ENCODE measurements around the gene PADI2.

The PADI2 gene

DNA sequence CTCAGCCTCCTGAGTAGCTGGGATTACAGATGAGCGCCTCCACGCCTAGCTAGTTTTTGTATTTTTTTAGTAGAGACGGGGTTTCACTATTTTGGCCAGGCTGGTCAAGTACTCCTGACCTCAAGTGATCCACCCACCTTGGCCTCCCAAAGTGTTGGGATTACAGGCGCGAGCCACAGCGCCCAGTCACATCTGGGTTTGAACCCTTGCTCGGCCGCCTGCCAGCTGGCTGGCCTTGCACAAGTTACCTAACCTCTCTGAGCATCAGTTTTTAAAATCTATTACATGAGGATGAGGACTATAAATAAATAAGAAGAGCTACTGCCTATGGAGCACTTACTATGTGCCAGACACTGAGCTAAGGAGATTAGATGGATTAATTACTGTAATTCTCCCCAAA is 17.7 kb upstream of the PADI2 start:
- H3K79me2 ChIP-seq (ENCODE audit: insufficient read depth, low read length), result no peaks in the 10 kb centered on the region
- H3F3A ChIP-seq (ENCODE audit: insufficient read depth, low read length), result no peaks in the 10 kb centered on the region
- H3K27ac ChIP-seq (ENCODE audit: low read depth, low read length, poor library complexity, severe bottlenecking), result no peak overlapping the region
- no peaks in the 10 kb centered on the region for H3K27me3 ChIP-seq (ENCODE audit: insufficient read depth, low read length)
- no peaks in the 10 kb centered on the region for H3K36me3 ChIP-seq (ENCODE audit: insufficient read depth, low read length)
- no peak for TF ChIP-seq EZH2 (IDR thresholded peaks at IDR 0.05; ENCODE audit: borderline replicate concordance, low read length)
- no peak for TF ChIP-seq CTCF (IDR thresholded peaks at IDR 0.05; ENCODE audit: low read length)
- H4K20me1 ChIP-seq (ENCODE audit: insufficient read depth, low read length), result no peaks in the 10 kb centered on the region
- H3K9me3 ChIP-seq (ENCODE audit: low read length), result no peaks in the 10 kb centered on the region
- H2AFZ ChIP-seq (ENCODE audit: low read length), result no peak overlapping the region
- H3K4me1 ChIP-seq (ENCODE audit: insufficient read depth, low read length, severe bottlenecking), result no peaks in the 10 kb centered on the region
- H3K4me3 ChIP-seq (ENCODE audit: low read depth, low read length, poor library complexity, severe bottlenecking), result no peak overlapping the region
- no peak overlapping the region for H3K9ac ChIP-seq (ENCODE audit: low read length)
- H3K9me2 ChIP-seq (ENCODE audit: low read depth, low read length), result no peaks in the 10 kb centered on the region
- no peak overlapping the region for H3K4me2 ChIP-seq (ENCODE audit: low read length)

GRCh38 chr1:17136145-17136544 is 16.9 kb upstream of the PADI2 start:
- Histone ChIP-seq H3K27me3 (ENCODE audit: insufficient read depth, low read length) (no peaks in the 10 kb centered on the region), H3K27ac (ENCODE audit: low read depth, low read length, poor library complexity, severe bottlenecking) (no peak overlapping the region)

DNA sequence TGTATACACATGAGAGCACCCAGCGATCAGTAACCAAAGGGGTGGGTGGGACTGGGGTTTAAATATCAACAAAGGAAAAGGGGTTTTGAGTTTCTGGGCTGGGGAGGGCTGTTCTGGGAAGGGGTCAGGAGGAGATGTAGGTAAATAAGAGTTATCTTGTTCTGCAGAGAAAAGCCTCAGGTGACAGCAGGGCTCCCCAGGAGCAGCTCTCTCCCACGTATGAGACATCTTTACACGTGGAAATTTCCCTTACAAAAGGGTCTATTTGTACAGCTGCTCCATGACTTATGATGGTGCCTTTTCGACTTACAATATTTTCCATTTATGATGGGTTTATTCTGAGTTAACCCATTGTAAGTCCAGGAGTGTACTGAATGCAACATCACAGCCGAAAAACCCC is 16.3 kb upstream of the PADI2 start:
- Histone ChIP-seq H3K9me2 (ENCODE audit: low read depth, low read length) (no peaks in the 10 kb centered on the region), H3K4me3 (ENCODE audit: low read depth, low read length, poor library complexity, severe bottlenecking) (no peak overlapping the region), H2AFZ (ENCODE audit: low read length) (no peak overlapping the region), H3K4me1 (ENCODE audit: insufficient read depth, low read length, severe bottlenecking) (no peaks in the 10 kb centered on the region), H3K9ac (ENCODE audit: low read length) (no peak overlapping the region), H3K27me3 (ENCODE audit: insufficient read depth, low read length) (no peaks in the 10 kb centered on the region), H3K27ac (ENCODE audit: low read depth, low read length, poor library complexity, severe bottlenecking) (no peak overlapping the region), H4K20me1 (ENCODE audit: insufficient read depth, low read length) (no peaks in the 10 kb centered on the region), H3K79me2 (ENCODE audit: insufficient read depth, low read length) (no peaks in the 10 kb centered on the region), H3F3A (ENCODE audit: insufficient read depth, low read length) (no peaks in the 10 kb centered on the region), H3K4me2 (ENCODE audit: low read length) (no peak overlapping the region), H3K36me3 (ENCODE audit: insufficient read depth, low read length) (no peaks in the 10 kb centered on the region), H3K9me3 (ENCODE audit: low read length) (no peaks in the 10 kb centered on the region)
- TF ChIP-seq CTCF (IDR thresholded peaks at IDR 0.05; ENCODE audit: low read length) (no peak), EZH2 (IDR thresholded peaks at IDR 0.05; ENCODE audit: borderline replicate concordance, low read length) (no peak)

More at GRCh38 chr1:17136145-17136544, 16.9 kb upstream of the PADI2 start:
- H3K9ac ChIP-seq (ENCODE audit: low read length), result no peak overlapping the region
- no peaks in the 10 kb centered on the region for H3K4me1 ChIP-seq (ENCODE audit: insufficient read depth, low read length, severe bottlenecking)
- H3F3A ChIP-seq (ENCODE audit: insufficient read depth, low read length), result no peaks in the 10 kb centered on the region
- H3K79me2 ChIP-seq (ENCODE audit: insufficient read depth, low read length), result no peaks in the 10 kb centered on the region
- H3K4me3 ChIP-seq (ENCODE audit: low read depth, low read length, poor library complexity, severe bottlenecking), result no peak overlapping the region
- H3K9me3 ChIP-seq (ENCODE audit: low read length), result no peaks in the 10 kb centered on the region
- H3K4me2 ChIP-seq (ENCODE audit: low read length), result no peak overlapping the region
- no peak overlapping the region for H2AFZ ChIP-seq (ENCODE audit: low read length)
- no peaks in the 10 kb centered on the region for H3K9me2 ChIP-seq (ENCODE audit: low read depth, low read length)
- no peaks in the 10 kb centered on the region for H3K36me3 ChIP-seq (ENCODE audit: insufficient read depth, low read length)
- TF ChIP-seq EZH2 (IDR thresholded peaks at IDR 0.05; ENCODE audit: borderline replicate concordance, low read length) (no peak), CTCF (IDR thresholded peaks at IDR 0.05; ENCODE audit: low read length) (no peak)
- H4K20me1 ChIP-seq (ENCODE audit: insufficient read depth, low read length), result no peaks in the 10 kb centered on the region
